HuH-7 (cell line): Measurements from ENCODE around the gene ZNF700.
"Not testable (repeated sequence)": the region's sequence is repeated elsewhere in the genome, so short reads cannot be mapped to it uniquely, and the experiment has no call there.

Experiments used
- DNase-seq: peaks from one replicate; pipeline ENCODE4 v3.0.0; 2011; ENCODE audit warnings: low spot score

Gene ZNF700

GRCh38 chr19:11989112-11989456, 64.2 kb downstream of the ZNF700 start:
- DNase-seq = no peak

- not testable (repeated sequence) for DNase-seq
Observed at GRCh38 chr19:11991921-11992320, 67.0 kb downstream of the ZNF700 start.

GRCh38 chr19:11995174-11995573, 70.3 kb downstream of the ZNF700 start:
- DNase-seq = no peak
